GM06990 (cell line): ENCODE data around the gene RLN2.

Experiments
- DNase-seq: peaks from one replicate; pipeline ENCODE4 v3.0.0-alpha.2; 2011; ENCODE audit not compliant: insufficient read length; ENCODE audit errors: extremely low read depth
- H3K27me3 ChIP-seq: replicated peaks from 2 replicates; pipeline ENCODE4 v1.6.0; 2011; ENCODE audit warnings: low read length; ENCODE audit not compliant: control insufficient read depth, insufficient read depth
- H3K36me3 ChIP-seq: 2 replicates; pipeline ENCODE4 v1.5.1; 2011; ENCODE audit warnings: low read length; ENCODE audit not compliant: control insufficient read depth, insufficient read depth
- H3K4me3 ChIP-seq: replicated peaks from 2 replicates; pipeline ENCODE4 v1.5.1; 2011; ENCODE audit warnings: low read depth, mild to moderate bottlenecking, control low read depth, low read length
- TF ChIP-seq, protein P1 (sequence below): IDR thresholded peaks from 2 replicates; pipeline ENCODE4 v1.5.1; 2011; ENCODE audit warnings: low read length, control low read depth, mild to moderate bottlenecking, inconsistent platforms; ENCODE audit not compliant: insufficient read depth, poor library complexity, severe bottlenecking

RLN2 gene

DNA sequence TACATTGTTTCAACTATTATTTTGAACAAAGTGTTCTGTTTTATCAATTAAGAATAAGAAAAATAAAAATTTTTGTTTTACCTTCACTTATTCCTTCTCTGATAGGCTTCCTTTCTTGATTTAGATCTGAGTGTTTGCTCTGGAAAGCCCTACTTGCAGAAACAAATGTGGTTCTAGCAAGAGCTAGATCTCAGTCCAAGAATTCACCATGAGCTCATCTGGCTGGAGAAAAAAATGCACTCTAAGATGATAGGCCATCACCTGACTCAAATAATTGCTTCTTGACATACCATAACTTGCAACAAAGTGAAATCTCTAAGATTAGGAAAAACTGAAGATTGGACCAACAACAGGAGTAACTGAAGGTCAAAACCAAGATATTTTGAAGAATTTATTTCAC, 6.3 kb upstream of the RLN2 start:
- TF ChIP-seq, protein P1, sequence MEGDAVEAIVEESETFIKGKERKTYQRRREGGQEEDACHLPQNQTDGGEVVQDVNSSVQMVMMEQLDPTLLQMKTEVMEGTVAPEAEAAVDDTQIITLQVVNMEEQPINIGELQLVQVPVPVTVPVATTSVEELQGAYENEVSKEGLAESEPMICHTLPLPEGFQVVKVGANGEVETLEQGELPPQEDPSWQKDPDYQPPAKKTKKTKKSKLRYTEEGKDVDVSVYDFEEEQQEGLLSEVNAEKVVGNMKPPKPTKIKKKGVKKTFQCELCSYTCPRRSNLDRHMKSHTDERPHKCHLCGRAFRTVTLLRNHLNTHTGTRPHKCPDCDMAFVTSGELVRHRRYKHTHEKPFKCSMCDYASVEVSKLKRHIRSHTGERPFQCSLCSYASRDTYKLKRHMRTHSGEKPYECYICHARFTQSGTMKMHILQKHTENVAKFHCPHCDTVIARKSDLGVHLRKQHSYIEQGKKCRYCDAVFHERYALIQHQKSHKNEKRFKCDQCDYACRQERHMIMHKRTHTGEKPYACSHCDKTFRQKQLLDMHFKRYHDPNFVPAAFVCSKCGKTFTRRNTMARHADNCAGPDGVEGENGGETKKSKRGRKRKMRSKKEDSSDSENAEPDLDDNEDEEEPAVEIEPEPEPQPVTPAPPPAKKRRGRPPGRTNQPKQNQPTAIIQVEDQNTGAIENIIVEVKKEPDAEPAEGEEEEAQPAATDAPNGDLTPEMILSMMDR: no peak
- Histone ChIP-seq H3K27me3 (no peaks in the 10 kb centered on the region), H3K36me3 (no peaks in the 10 kb centered on the region), H3K4me3 (no peak overlapping the region)
- DNase-seq: no peak

DNA sequence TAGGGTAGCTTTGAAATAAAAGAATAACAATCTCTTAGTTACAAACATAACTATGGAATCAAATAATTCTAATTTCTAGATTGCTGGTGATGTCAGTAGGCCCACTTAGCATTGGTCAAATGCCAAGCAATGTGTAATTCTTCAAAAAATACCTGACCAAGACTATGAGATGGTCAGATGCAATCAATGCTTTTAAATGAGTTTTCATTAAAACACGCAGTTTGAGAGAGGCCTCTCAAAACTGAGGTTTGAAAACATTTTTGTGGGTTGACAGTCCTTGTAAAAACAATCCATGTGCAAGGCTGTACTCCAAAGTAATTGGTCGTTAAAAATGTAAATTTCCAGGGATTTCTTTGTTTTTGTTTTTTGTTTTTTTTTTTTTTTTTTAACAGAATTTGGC, 1.2 kb upstream of the RLN2 start:
- no peak overlapping the region for H3K4me3 ChIP-seq
- no peaks in the 10 kb centered on the region for H3K27me3 ChIP-seq
- TF ChIP-seq, protein P1: no peak
- no peaks in the 10 kb centered on the region for H3K36me3 ChIP-seq
- DNase-seq: no peak

- H3K27me3 ChIP-seq: no peaks in the 10 kb centered on the region
- TF ChIP-seq, protein P1: no peak
Measured at GRCh38 chr9:5301544-5301943, 3.0 kb downstream of the RLN2 start.

GRCh38 chr9:5292141-5292540, 12.4 kb downstream of the RLN2 start:
- TF ChIP-seq, protein P1: no peak
- Histone ChIP-seq H3K36me3 (no peaks in the 10 kb centered on the region), H3K4me3 (no peak overlapping the region), H3K27me3 (no peaks in the 10 kb centered on the region)
- no peak for DNase-seq

More at GRCh38 chr9:5301544-5301943, 3.0 kb downstream of the RLN2 start:
- DNase-seq: no peak
- H3K36me3 ChIP-seq: no peaks in the 10 kb centered on the region
- no peak overlapping the region for H3K4me3 ChIP-seq

GRCh38 chr9:5288591-5288990, 15.9 kb downstream of the RLN2 start:
- Histone ChIP-seq H3K27me3 (no peaks in the 10 kb centered on the region), H3K36me3 (no peaks in the 10 kb centered on the region), H3K4me3 (no peak overlapping the region)
- TF ChIP-seq, protein P1: no peak
- DNase-seq: no peak

DNA sequence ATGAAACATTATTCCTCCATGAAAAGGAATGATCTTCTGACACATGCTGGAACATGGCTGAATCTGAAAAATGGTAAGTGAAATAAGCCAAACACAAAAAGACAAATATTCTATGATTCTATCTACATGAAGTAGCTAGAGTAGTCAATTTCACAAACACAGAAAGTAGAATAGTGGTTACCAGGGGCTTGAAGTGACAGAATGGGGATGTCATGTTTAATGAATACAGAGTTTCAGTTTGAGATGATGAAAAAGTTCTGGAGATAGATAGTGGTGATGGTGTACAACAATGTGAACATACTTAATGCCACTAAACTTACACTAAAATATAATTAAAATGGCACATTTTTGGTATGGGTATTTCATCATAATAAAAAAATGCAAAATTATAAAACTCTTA, 18.3 kb downstream of the RLN2 start:
- H3K4me3 ChIP-seq: no peak overlapping the region
- no peak for DNase-seq

More for the DNA sequence above, 18.3 kb downstream of the RLN2 start:
- TF ChIP-seq, protein P1: no peak
- H3K36me3 ChIP-seq: no peaks in the 10 kb centered on the region
- H3K27me3 ChIP-seq: no peaks in the 10 kb centered on the region
